AG09309 (cell line): ENCODE measurements around the gene ZC3H12C.

Experiments used
- DNase-seq: peaks from one replicate; pipeline ENCODE4 v3.0.0-alpha.2; 2010; ENCODE audit warnings: low read depth
- H3K4me3 ChIP-seq: 2 replicates; pipeline ENCODE4 v1.5.1; 2011; ENCODE audit warnings: mild to moderate bottlenecking, low read depth, low read length, moderate library complexity; ENCODE audit not compliant: control insufficient read depth
- TF ChIP-seq, protein P1 (sequence below): IDR thresholded peaks from 2 replicates; pipeline ENCODE4 v1.5.1; 2011; ENCODE audit warnings: mild to moderate bottlenecking, low read depth, low read length, inconsistent platforms; ENCODE audit not compliant: insufficient read depth, control insufficient read depth; ENCODE audit errors: missing control alignments

ZC3H12C gene

DNA sequence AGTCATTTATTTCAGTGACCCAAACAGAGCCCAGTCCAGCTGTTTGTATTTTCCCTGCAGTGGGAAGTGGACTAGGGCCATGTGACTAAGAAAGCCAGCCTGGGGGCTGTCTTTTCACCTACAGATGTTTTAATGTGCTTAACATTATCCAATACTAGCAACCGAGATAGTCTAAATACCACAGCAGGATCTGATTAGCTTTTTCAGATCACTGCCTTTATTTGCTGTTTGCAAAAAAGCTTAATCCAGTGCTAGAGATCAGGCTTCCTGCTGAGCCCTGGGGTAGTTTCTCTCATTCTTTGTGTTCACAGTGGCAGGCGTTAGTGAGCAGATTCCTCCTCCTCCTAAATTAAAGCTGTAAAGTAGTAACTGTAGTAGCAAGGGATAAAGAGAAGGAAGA lies 35.0 kb downstream of the ZC3H12C start:
- peak; percentile 32 for DNase-seq
- no peak overlapping the region for H3K4me3 ChIP-seq
- TF ChIP-seq, protein P1, sequence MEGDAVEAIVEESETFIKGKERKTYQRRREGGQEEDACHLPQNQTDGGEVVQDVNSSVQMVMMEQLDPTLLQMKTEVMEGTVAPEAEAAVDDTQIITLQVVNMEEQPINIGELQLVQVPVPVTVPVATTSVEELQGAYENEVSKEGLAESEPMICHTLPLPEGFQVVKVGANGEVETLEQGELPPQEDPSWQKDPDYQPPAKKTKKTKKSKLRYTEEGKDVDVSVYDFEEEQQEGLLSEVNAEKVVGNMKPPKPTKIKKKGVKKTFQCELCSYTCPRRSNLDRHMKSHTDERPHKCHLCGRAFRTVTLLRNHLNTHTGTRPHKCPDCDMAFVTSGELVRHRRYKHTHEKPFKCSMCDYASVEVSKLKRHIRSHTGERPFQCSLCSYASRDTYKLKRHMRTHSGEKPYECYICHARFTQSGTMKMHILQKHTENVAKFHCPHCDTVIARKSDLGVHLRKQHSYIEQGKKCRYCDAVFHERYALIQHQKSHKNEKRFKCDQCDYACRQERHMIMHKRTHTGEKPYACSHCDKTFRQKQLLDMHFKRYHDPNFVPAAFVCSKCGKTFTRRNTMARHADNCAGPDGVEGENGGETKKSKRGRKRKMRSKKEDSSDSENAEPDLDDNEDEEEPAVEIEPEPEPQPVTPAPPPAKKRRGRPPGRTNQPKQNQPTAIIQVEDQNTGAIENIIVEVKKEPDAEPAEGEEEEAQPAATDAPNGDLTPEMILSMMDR: no peak

DNA sequence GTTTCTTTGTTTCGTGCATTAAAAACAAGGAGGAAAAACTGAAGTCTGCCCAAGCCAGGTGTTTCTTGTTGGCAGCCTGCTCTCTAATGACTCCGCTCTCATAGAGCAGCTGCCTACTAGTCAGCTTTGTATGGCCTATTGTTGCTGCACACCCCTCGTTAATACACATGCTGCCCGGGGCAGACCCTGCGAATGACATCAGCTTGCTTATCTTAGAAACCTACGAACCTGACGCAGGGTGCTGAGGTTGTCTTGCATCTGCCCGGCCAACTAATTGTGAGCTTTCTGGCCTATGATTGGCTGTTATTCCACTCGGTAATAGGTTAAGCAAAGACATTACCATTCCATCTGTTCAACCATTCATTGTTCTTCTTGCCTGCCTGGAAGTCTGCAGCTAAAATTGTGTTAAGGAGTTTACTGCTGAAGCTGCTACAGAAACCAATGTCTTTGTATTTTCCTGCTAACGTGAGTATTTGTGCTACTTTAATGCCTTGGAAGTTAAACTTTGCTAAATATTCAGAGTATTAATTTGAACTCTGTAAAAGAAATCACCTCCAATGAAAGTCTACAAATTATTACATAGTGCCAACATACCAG lies 37.5 kb downstream of the ZC3H12C start:
- no peak for DNase-seq
- no peak overlapping the region for H3K4me3 ChIP-seq
- TF ChIP-seq, protein P1: no peak

DNA sequence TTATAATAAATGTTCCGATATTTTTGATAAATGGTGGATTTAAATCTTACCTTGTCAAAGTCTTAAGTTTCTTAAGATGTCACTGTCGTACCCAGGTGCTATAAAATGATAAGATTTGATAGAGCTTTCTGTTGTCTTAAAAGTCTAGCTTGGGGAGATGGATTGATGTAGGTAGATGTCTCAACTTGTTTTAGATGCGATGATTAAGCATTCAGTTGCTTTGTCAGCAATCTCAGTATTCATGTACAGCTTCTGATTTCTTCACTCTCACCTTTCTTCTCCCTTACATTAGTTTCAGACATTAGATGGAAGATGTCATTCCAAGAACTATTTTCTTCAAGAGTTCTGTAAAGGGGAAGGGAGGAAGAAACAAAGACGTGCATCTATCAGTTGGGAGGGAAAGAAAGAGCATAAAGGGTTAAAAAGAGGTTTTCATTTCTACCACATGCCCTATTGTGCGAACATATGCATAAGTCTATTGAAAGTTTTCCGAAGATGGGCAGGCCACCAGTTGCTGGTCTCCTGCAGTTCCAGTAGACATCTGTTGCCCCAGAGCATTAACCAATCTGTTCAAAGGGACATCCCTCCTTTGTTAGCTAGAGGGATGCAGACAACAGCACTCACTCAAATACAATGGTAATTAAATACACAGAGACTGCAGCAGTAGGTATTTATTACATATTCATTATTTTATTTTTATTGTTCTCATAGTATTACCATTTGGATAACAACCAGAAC lies 38.4 kb downstream of the ZC3H12C start:
- no peak overlapping the region for H3K4me3 ChIP-seq
- TF ChIP-seq, protein P1: no peak
- no peak for DNase-seq

DNA sequence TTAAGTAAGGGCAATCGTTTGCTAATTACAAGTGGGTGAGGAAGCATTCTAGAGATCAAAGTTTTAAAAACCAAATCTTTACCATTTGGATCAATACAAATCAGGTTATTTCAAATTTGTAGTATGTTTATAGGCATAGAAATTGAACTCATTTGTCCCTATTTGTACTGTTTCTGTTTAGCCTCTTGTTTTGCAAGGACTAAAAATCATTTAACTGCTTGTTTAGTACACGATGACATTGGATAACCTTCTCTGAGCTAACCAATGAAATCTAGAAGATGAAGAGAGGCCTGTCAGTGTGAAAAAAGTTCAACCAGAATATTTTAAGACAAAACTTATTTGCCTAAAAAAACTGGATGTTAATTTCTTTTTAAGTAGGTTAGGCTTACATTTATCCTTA lies 40.0 kb downstream of the ZC3H12C start:
- no peak overlapping the region for H3K4me3 ChIP-seq
- TF ChIP-seq, protein P1: no peak
- DNase-seq: no peak

DNA sequence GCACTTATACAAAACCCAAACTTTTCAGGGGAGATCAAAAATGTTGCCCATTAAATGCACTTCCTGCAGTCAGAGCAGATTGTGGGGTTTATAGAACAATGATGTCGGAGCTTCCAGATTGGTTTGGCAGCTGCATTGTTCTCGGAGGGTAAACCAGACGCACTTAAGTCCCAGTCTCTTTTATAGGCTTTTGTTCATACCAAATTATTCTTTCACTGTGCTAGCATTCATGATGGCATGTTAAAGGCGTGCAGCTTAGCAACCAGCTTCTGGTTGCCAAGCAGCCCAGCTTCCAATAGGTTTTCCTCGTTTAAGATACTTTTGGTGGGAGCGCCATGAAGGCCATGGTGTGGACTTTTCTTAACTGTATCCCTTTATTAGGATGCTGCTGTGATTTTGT lies 40.9 kb downstream of the ZC3H12C start:
- no peak overlapping the region for H3K4me3 ChIP-seq
- TF ChIP-seq, protein P1: no peak
- DNase-seq: no peak

DNA sequence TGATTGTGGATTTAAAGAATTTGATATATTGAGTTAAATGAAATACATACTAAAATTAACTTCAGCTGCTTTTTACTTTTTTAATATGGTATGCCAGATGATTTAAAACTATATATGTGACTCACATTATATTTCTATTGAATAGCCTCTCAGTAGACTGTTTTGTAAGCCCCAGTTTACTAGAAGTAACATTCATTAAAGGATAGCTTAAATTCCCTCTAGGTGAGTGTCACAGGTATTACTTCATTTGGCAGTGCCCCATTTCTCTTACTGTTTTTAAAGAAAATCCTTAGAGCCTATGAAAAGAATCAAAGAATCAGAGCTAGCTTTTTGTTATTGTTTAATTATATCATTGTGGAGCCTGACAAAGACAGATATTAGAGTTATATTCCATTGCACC lies 48.6 kb downstream of the ZC3H12C start:
- DNase-seq: no peak
- TF ChIP-seq, protein P1: no peak
- no peak overlapping the region for H3K4me3 ChIP-seq
